Left hindlimb (tissue), 1 donor: ENCODE results near the gene RUNDC1.
"Not testable (repeated sequence)": the region's sequence is repeated elsewhere in the genome, so short reads cannot be mapped to it uniquely, and the experiment has no call there.

Source experiments
- DNase-seq: peaks from one replicate; pipeline ENCODE4 v3.0.0-alpha.2; 2018

RUNDC1 gene

GRCh38 chr17:42992872-42993271 lies 12.5 kb downstream of the RUNDC1 start:
- DNase-seq: no peak

GRCh38 chr17:42993913-42994312 lies 13.5 kb downstream of the RUNDC1 start:
- DNase-seq: not testable (repeated sequence)

- DNase-seq: no peak
Measured at GRCh38 chr17:42997390-42997983, 17.1 kb downstream of the RUNDC1 start.

- DNase-seq: peak; percentile 99
Measured at GRCh38 chr17:42997984-42998938, 17.9 kb downstream of the RUNDC1 start, which contains the start of gene RPL27. Gene RPL27, plus strand, starts transcription at chr17:42998419. Its CDS starts 332 bp downstream, at chr17:42998751.

GRCh38 chr17:42999003-42999525 lies 18.7 kb downstream of the RUNDC1 start:
- no peak for DNase-seq

GRCh38 chr17:43000894-43001293 lies 20.5 kb downstream of the RUNDC1 start:
- not testable (repeated sequence) for DNase-seq

- DNase-seq: no peak
Measured at GRCh38 chr17:43003542-43004172, 23.3 kb downstream of the RUNDC1 start.

GRCh38 chr17:43006639-43007551 lies 26.5 kb downstream of the RUNDC1 start, which contains the start of gene IFI35:
Gene IFI35, plus strand, starts transcription at chr17:43006784. Its CDS starts 164 bp downstream, at chr17:43006948.
- DNase-seq: peak; percentile 85

- DNase-seq: no peak
Measured at GRCh38 chr17:43010667-43011308, 30.4 kb downstream of the RUNDC1 start.

- DNase-seq: no peak
Measured at GRCh38 chr17:43011728-43012472, 31.5 kb downstream of the RUNDC1 start.

- no peak for DNase-seq
Measured at GRCh38 chr17:43013296-43013695, 32.9 kb downstream of the RUNDC1 start.

GRCh38 chr17:43014020-43014648 lies 33.8 kb downstream of the RUNDC1 start:
- no peak for DNase-seq

- no peak for DNase-seq
Measured at GRCh38 chr17:43014649-43015542, 34.5 kb downstream of the RUNDC1 start.

GRCh38 chr17:43015579-43015978 lies 35.2 kb downstream of the RUNDC1 start:
- DNase-seq: no peak

GRCh38 chr17:43016216-43016615 lies 35.9 kb downstream of the RUNDC1 start:
- no peak for DNase-seq

- DNase-seq: no peak
Measured at GRCh38 chr17:43018008-43018853, 37.9 kb downstream of the RUNDC1 start.

GRCh38 chr17:43018932-43019331 lies 38.6 kb downstream of the RUNDC1 start:
- DNase-seq: no peak

- DNase-seq: no peak
Measured at GRCh38 chr17:43019418-43019817, 39.1 kb downstream of the RUNDC1 start.
